ENCODE results near the gene RFXANK.

RFXANK gene

DNA sequence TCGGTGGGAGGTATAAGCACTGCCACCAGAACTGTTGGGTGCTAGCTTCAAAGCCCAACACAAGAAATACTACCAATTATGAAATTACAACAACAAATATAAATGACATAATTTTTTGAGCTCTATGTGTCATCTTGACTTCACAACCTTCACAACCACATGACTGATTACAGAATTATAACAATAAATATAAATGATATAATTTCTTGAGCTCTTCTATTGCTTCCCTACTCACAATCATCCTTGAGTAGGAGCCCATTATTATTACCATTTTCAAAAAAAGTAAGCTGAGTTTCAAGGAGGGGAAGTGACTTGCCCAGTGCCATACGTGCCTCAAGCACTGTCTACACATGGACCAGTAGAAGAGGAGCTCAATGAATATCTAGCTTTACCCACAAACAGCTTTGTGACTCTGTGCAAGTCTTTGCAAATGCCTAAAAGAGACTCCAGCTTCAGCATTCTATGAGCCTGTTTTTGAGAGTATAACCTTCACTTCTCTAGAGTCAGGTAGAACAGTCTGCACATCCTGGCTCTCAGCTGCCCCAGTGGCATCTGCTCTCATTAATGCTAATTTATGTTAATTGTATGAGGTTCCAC, 42.3 kb downstream of the RFXANK start:
- no peak for DNase-seq

DNA sequence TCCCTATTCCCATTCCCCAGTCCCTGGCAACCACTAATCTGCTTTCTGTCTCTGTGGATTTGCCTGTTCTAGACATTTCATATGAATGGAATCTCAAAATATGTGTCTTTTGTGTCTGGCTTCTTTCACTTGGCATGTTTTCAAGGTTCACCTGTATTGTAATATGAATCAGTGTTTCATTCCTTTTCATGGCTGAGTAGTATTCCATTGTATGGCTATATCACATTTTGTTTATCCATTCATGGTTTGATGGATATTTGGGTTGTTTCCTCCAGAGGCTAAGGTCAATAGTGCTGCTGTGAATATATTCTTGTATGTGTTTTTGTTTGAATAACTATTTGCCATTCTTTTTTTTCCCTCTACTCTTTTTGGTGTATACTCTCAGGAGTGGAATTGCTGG, 44.1 kb downstream of the RFXANK start:
- DNase-seq = no peak

DNA sequence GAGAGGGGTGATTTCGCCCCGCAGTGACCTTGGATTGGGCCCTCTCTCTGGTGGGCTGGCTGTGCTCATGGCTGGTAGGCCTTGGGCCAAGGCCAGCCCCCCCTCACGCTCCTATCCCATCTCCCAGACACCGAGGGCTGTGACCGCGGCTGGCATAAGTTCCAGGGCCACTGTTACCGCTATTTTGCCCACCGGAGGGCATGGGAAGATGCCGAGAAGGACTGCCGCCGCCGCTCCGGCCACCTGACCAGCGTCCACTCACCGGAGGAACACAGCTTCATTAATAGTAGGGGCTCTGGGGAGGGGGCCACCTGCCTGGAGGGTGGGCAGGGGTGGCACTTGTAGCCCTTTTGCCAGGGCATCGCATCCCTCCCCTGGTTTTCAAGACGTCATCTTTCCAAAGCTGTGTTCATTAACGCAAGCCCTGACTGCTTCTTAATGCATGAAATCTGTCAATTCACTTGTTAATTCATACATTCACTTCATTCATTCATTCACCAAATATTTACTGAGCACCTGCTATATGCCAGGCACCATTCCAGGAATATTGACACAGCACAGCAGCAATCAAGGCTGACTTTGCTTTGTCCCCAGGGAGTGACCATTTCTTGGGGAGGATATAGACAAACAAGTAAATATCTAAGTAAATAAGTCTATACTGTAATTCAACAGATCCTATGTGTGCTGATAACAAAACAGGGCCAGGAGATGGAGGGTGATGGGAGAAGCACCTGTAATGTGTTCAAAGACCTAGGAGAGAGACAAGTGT, 46.3 kb downstream of the RFXANK start:
- DNase-seq = no peak

DNA sequence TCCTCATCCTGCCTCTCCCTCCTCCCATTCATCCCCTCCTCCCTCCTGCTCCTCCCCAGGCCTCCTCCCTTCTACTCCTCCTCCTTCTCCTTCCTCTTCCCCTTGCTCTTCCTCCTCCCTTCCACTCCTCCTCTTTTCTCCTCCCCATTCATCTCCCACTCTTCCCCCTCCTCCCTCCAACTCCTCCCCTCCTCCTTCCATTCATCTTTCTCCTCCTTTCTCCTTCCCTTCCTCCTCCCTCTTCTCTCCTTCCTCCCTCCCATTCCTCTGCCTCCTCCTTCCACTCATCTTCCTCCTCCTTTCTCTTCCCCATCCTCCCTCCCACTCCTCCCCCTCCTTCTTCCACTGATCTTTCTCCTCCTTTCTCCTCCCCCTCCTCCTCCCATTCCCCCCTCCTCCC, 47.6 kb downstream of the RFXANK start:
- no peak for DNase-seq

DNA sequence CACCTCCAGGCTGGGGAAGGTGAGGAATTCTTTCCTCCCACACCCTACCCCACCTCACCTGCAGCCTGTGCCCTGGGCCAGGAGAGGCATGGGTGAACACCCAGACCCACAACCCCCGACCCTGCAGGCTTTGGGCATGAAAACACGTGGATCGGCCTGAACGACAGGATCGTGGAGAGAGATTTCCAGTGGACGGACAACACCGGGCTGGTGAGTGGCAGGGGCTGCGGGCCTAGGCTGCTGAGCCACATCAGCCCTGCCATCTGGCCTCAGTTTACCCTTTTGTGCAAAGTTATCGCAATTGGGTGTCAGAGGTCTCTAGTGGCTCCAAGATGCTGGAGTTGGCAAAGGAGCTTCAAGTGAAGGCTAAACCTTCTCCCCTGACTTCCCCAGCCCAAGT, 48.4 kb downstream of the RFXANK start:
- DNase-seq = no peak

DNA sequence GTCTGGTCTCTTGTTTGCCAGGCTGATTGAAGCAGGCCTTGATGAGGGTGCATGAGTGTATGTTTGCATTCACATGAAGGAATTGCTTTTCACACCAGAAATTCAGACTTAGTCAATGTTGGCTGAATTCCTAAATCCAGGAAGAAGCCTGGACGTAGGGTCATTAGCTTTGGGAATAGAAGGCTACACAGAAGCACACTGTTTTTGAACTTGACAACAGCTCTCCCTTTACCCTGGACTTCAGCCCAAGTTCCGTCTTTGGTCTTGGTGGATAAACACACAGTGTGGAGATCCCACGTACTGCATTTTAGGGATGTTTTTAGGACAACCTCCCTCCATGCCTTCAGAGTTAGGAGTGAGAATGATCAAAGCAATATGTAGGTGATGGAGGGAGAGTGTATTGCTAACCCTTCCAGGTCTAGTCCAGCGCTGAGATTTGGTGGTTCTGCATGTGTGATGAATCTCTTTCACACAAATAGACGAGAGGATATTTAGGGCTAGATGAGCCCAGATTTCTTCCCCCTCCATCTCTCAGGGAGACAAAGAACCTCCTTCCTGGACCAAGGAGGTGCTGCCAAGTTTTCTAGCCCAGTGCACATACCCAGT, 58.2 kb downstream of the RFXANK start:
- DNase-seq = no peak
